GM23338 (cell line): Measurements from ENCODE around the gene NUMB. TPM values are rescaled to one million over a fixed set of nuclear protein-coding genes. Genes with fewer than 3 reads are reported as not detected.

Experiments
- ATAC-seq: fragments of 200-7000 bp; cut with Tn5 transposase; 3 replicates; pipeline ENCODE4 v1.9.1; 2020
- DNase-seq: peaks from one replicate; pipeline ENCODE4 v3.0.0-alpha.2; 2015; ENCODE audit warnings: low spot score
- H2AFZ ChIP-seq: fragments of 200-600 bp; sonication (generic); 2 replicates; pipeline ENCODE4 v1.8.0; 2016; ENCODE audit warnings: antibody characterized with exemption, mild to moderate bottlenecking, moderate library complexity
- H3F3A ChIP-seq: fragments of 200-600 bp; sonication (generic); replicated peaks from 2 replicates; pipeline ENCODE4 v1.8.0; 2017; ENCODE audit warnings: antibody characterized with exemption, mixed run types, low read depth
- H3K27ac ChIP-seq: fragments of 200-600 bp; sonication (generic); 2 replicates; pipeline ENCODE4 v1.6.1; 2016; ENCODE audit warnings: low read depth
- H3K27me3 ChIP-seq: fragments of 200-600 bp; sonication (generic); 2 replicates; pipeline ENCODE4 v1.8.0; 2016; ENCODE audit warnings: mild to moderate bottlenecking, mixed run types, moderate library complexity; ENCODE audit not compliant: insufficient read depth
- H3K36me3 ChIP-seq: fragments of 200-600 bp; sonication (generic); 2 replicates; pipeline ENCODE4 v1.8.0; 2016; ENCODE audit warnings: mild to moderate bottlenecking; ENCODE audit not compliant: insufficient read depth
- H3K4me1 ChIP-seq: fragments of 200-600 bp; sonication (generic); 2 replicates; pipeline ENCODE4 v1.8.0; 2016; ENCODE audit warnings: mild to moderate bottlenecking, moderate library complexity; ENCODE audit not compliant: insufficient read depth
- H3K4me2 ChIP-seq: fragments of 200-600 bp; sonication (generic); 2 replicates; pipeline ENCODE4 v1.7.1; 2017; ENCODE audit warnings: mixed run types
- H3K4me3 ChIP-seq: fragments of 200-600 bp; sonication (generic); 2 replicates; pipeline ENCODE4 v1.6.1; 2016; ENCODE audit warnings: mixed run types
- H3K79me2 ChIP-seq: fragments of 200-600 bp; sonication (generic); replicated peaks from 2 replicates; pipeline ENCODE4 v1.8.0; 2017; ENCODE audit warnings: mild to moderate bottlenecking; ENCODE audit not compliant: insufficient read depth
- H3K9me2 ChIP-seq: fragments of 200-600 bp; sonication (generic); 2 replicates; pipeline ENCODE4 v1.8.0; 2017; ENCODE audit not compliant: insufficient read depth
- H4K20me1 ChIP-seq: fragments of 200-600 bp; sonication (generic); replicated peaks from 2 replicates; pipeline ENCODE4 v1.8.0; 2017; ENCODE audit warnings: mild to moderate bottlenecking; ENCODE audit not compliant: insufficient read depth
- H3K27ac Mint-ChIP-seq: 2 replicates; pipeline ENCODE4 v1.8.0; 2020; ENCODE audit warnings: inconsistent platforms, mild to moderate bottlenecking, moderate library complexity, mixed read lengths
- H3K27me3 Mint-ChIP-seq: 3 replicates; pipeline ENCODE4 v1.8.0; 2022; ENCODE audit warnings: low read depth, mild to moderate bottlenecking, moderate library complexity, mixed read lengths, inconsistent platforms; ENCODE audit not compliant: insufficient read depth, poor library complexity
- H3K36me3 Mint-ChIP-seq: 3 replicates; pipeline ENCODE4 v1.8.0; 2021; ENCODE audit warnings: low read depth, mild to moderate bottlenecking, inconsistent platforms, moderate library complexity, mixed read lengths
- H3K4me1 Mint-ChIP-seq: 3 replicates; pipeline ENCODE4 v1.8.0; 2020; ENCODE audit warnings: mild to moderate bottlenecking, inconsistent platforms, mixed read lengths
- H3K4me3 Mint-ChIP-seq: 3 replicates; pipeline ENCODE4 v1.8.0; 2021; ENCODE audit warnings: moderate library complexity, mild to moderate bottlenecking, inconsistent platforms, mixed read lengths
- H3K9me3 Mint-ChIP-seq: 3 replicates; pipeline ENCODE4 v1.8.0; 2020; ENCODE audit warnings: moderate library complexity, mild to moderate bottlenecking, inconsistent platforms, mixed read lengths
- CREB1 ChIP-seq: fragments of 250-450 bp; sonication (Bioruptor Pico); IDR thresholded peaks from 2 replicates; pipeline ENCODE4 v1.5.0; 2020; ENCODE audit warnings: low read depth, mild to moderate bottlenecking, moderate library complexity
- CTCF ChIP-seq, 2 experiments: fragments of 200-600 bp in 1 of 2; sonication (generic) in 1 of 2; conservative IDR thresholded peaks; 2 replicates each; pipeline versions ENCODE4 v1.5.1 to v1.6.1; 2016 to 2017; ENCODE audit warnings: antibody characterized with exemption in 2 of 2, low read depth in 2 of 2, mild to moderate bottlenecking in 2 of 2, moderate library complexity in 1 of 2
- EZH2 ChIP-seq: fragments of 200-600 bp; sonication (generic); IDR thresholded peaks from one replicate; pipeline ENCODE4 v1.8.0; 2017; ENCODE audit warnings: antibody characterized with exemption, mild to moderate bottlenecking, low read depth; ENCODE audit not compliant: unreplicated experiment
- EZH2phosphoT487 ChIP-seq: fragments of 200-600 bp; sonication (generic); IDR thresholded peaks from one replicate; pipeline ENCODE4 v1.8.1; 2018; ENCODE audit warnings: antibody characterized with exemption; ENCODE audit not compliant: unreplicated experiment
- JUNB ChIP-seq: IDR thresholded peaks from one replicate; pipeline ENCODE4 v1.6.1; 2016; ENCODE audit warnings: antibody characterized with exemption; ENCODE audit not compliant: unreplicated experiment
- NANOG ChIP-seq: IDR thresholded peaks from 2 replicates; pipeline ENCODE4 v1.6.1; 2016; ENCODE audit warnings: antibody characterized with exemption, borderline replicate concordance
- POLR2AphosphoS5 ChIP-seq: IDR thresholded peaks from 2 replicates; pipeline ENCODE4 v1.6.1; 2016; ENCODE audit warnings: antibody characterized with exemption, low read depth
- STAT1 ChIP-seq: IDR thresholded peaks from one replicate; pipeline ENCODE4 v1.6.1; 2016; ENCODE audit warnings: antibody characterized with exemption; ENCODE audit not compliant: unreplicated experiment
- ZNF114 ChIP-seq: fragments of 250-450 bp; sonication (Bioruptor Pico); IDR thresholded peaks from 2 replicates; pipeline ENCODE4 v1.5.0; 2020; ENCODE audit warnings: mild to moderate bottlenecking, moderate library complexity
- ZNF331 ChIP-seq: fragments of 250-450 bp; sonication (Bioruptor Pico); IDR thresholded peaks from 2 replicates; pipeline ENCODE4 v1.5.0; 2020; ENCODE audit warnings: low read depth, mild to moderate bottlenecking, moderate library complexity
- polyA plus RNA-seq: library from polyadenylated mRNA; unstranded; fragments of >200 nt; fragmentation: Nextera tagmentation; extraction: Ambion mirVana; gene quantifications from 2 replicates; pipeline ENCODE4 v1.2.1, GENCODE V29; 2016
- total RNA-seq: library from RNA; depleted of rRNA; stranded (reverse); fragments of >200 nt; shearing (Covaris generic); gene quantifications from 2 replicates; pipeline ENCODE4 v1.2.3, GENCODE V29; 2014
- TF ChIP-seq, protein P1 (sequence below): IDR thresholded peaks from one replicate; pipeline ENCODE4 v1.6.1; 2018; ENCODE audit warnings: antibody characterized with exemption; ENCODE audit not compliant: unreplicated experiment
- TF ChIP-seq, protein P2 (sequence below): IDR thresholded peaks from 2 replicates; pipeline ENCODE4 v1.6.1; 2016; ENCODE audit warnings: antibody characterized with exemption

NUMB gene
- total and polyA plus RNA-seq, 2 experiments from 2014 or later = 32.1 to 36.7 TPM

DNA sequence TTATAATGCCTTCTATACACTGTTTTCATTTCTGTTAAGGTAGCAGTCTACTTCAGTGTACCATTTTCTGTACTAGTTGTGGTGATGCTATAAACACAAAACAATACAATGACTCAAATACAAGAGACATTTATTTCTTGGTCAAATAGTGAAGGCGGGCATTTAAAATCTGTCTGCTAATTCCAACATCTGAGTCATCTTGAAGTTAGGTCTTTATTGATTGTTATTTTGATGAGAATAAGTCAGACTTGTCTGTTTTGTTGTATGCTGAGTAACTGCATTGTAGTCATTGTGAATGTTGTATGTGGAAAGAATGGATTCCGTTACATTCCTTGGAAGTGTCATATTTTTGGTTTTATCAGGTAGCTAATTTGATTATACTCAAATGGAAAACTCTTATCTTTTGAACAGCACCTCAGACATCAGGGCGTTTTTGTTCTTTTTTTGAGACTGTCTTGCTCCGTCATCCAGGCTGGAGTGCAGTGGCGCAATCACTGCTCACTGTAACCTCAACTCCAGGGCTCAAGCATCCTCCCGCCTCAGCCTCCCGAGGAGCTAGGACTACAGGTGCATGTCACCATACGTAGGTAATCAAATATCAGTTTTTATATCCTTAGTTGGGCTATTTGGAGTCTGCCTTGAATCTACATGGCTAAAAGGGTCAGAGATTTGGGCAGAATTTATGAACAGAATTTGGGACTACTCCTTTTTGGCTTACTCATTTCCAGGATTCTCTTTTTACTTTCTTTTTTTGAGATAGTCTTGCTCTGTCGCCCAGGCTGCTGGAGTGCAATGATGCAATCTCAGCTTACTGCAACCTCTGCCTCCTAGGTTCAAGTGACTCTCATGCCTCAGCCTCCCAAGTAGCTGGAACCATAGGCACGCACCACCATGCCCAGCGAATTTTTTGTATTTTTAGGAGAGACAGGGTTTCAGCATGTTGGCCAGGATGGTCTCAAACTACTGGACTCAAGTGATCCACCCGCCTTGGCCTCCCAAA is 164.3 kb downstream of the NUMB start:
- no peak overlapping the region for H2AFZ ChIP-seq
- TF ChIP-seq CREB1 = no peak
- TF ChIP-seq POLR2AphosphoS5 = no peak
- TF ChIP-seq STAT1 = no peak
- TF ChIP-seq ZNF331 (CRISPR knock-in tag) = no peak
- TF ChIP-seq JUNB = no peak
- H3K4me3 ChIP-seq = no peak overlapping the region
- no peaks in the 10 kb centered on the region for H4K20me1 ChIP-seq
- Mint-ChIP-seq H3K4me3 (no peak overlapping the region), H3K36me3 (peaks cover 24% of the 10 kb centered on the region; the same call in 2 of the 3 replicates), H3K9me3 (no peaks in the 10 kb centered on the region), H3K4me1 (peaks cover 16% of the 10 kb centered on the region), H3K27ac (peak overlapping the region; percentile 31; the same call in 1 of the 2 replicates), H3K27me3 (no peaks in the 10 kb centered on the region)
- H3K4me2 ChIP-seq = no peak overlapping the region
- DNase-seq = no peak
- no peaks in the 10 kb centered on the region for H3K9me2 ChIP-seq
- no peaks in the 10 kb centered on the region for H3F3A ChIP-seq
- H3K27me3 ChIP-seq = no peaks in the 10 kb centered on the region
- no peaks in the 10 kb centered on the region for H3K36me3 ChIP-seq
- H3K4me1 ChIP-seq = peaks cover 19% of the 10 kb centered on the region
- no peaks in the 10 kb centered on the region for H3K79me2 ChIP-seq
- no peak for ATAC-seq
- H3K27ac ChIP-seq = no peak overlapping the region

DNA sequence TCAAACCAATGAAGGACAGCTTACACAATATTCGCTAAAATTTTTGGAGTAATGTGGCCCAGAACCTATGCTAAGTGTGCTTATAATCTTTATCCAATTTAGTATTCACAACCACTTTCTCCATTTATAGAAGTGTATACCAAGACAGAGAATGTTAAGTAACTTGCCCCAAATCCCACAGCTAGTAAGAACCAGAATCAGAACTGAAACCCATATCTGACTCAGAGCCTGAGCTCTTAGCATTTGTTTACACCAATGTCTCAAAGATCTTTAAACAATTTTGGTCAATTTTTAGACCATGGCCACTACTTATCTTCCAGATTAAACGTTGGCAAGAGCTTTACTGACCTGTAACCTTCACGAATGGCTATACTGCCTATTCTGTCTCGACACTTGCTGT is 168.1 kb downstream of the NUMB start:
- no peaks in the 10 kb centered on the region for H3K36me3 ChIP-seq
- Mint-ChIP-seq H3K27me3 (no peaks in the 10 kb centered on the region), H3K27ac (peak overlapping the region; percentile 76), H3K9me3 (no peaks in the 10 kb centered on the region), H3K36me3 (peaks cover 27% of the 10 kb centered on the region; the same call in 2 of the 3 replicates), H3K4me1 (peaks cover 24% of the 10 kb centered on the region), H3K4me3 (no peak overlapping the region)
- no peaks in the 10 kb centered on the region for H3K27me3 ChIP-seq
- no peaks in the 10 kb centered on the region for H3K9me2 ChIP-seq
- peak overlapping the region; percentile 80 for H3K27ac ChIP-seq
- no peaks in the 10 kb centered on the region for H3K79me2 ChIP-seq
- peak overlapping the region; percentile 12 for H3K4me2 ChIP-seq
- no peaks in the 10 kb centered on the region for H4K20me1 ChIP-seq
- ATAC-seq (no peak), DNase-seq (no peak)
- no peak overlapping the region for H2AFZ ChIP-seq
- peaks cover 36% of the 10 kb centered on the region for H3K4me1 ChIP-seq
- H3K4me3 ChIP-seq = no peak overlapping the region
- no peaks in the 10 kb centered on the region for H3F3A ChIP-seq
- TF ChIP-seq ZNF114 (CRISPR knock-in tag) = no peak
- TF ChIP-seq NANOG = no peak
- no peak for TF ChIP-seq CTCF (conservative IDR thresholded peaks at IDR 0.05; ENCODE audit: low read depth in 2 of 2)
- no peak for TF ChIP-seq EZH2
- TF ChIP-seq EZH2phosphoT487 = no peak
- TF ChIP-seq, protein P1, sequence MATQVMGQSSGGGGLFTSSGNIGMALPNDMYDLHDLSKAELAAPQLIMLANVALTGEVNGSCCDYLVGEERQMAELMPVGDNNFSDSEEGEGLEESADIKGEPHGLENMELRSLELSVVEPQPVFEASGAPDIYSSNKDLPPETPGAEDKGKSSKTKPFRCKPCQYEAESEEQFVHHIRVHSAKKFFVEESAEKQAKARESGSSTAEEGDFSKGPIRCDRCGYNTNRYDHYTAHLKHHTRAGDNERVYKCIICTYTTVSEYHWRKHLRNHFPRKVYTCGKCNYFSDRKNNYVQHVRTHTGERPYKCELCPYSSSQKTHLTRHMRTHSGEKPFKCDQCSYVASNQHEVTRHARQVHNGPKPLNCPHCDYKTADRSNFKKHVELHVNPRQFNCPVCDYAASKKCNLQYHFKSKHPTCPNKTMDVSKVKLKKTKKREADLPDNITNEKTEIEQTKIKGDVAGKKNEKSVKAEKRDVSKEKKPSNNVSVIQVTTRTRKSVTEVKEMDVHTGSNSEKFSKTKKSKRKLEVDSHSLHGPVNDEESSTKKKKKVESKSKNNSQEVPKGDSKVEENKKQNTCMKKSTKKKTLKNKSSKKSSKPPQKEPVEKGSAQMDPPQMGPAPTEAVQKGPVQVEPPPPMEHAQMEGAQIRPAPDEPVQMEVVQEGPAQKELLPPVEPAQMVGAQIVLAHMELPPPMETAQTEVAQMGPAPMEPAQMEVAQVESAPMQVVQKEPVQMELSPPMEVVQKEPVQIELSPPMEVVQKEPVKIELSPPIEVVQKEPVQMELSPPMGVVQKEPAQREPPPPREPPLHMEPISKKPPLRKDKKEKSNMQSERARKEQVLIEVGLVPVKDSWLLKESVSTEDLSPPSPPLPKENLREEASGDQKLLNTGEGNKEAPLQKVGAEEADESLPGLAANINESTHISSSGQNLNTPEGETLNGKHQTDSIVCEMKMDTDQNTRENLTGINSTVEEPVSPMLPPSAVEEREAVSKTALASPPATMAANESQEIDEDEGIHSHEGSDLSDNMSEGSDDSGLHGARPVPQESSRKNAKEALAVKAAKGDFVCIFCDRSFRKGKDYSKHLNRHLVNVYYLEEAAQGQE = no peak
- no peak for TF ChIP-seq STAT1
- no peak for TF ChIP-seq CREB1
- TF ChIP-seq, protein P2, sequence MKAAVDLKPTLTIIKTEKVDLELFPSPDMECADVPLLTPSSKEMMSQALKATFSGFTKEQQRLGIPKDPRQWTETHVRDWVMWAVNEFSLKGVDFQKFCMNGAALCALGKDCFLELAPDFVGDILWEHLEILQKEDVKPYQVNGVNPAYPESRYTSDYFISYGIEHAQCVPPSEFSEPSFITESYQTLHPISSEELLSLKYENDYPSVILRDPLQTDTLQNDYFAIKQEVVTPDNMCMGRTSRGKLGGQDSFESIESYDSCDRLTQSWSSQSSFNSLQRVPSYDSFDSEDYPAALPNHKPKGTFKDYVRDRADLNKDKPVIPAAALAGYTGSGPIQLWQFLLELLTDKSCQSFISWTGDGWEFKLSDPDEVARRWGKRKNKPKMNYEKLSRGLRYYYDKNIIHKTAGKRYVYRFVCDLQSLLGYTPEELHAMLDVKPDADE = no peak
- no peak for TF ChIP-seq ZNF331 (CRISPR knock-in tag)
